NCI-H446 (cell line): Measurements from ENCODE around the gene NF2.

ENCODE experiments used
- DNase-seq, 2 experiments: peaks; one replicate each; lab custom pipeline; 2025; lab: John Stamatoyannopoulos, UW

Gene NF2

DNA sequence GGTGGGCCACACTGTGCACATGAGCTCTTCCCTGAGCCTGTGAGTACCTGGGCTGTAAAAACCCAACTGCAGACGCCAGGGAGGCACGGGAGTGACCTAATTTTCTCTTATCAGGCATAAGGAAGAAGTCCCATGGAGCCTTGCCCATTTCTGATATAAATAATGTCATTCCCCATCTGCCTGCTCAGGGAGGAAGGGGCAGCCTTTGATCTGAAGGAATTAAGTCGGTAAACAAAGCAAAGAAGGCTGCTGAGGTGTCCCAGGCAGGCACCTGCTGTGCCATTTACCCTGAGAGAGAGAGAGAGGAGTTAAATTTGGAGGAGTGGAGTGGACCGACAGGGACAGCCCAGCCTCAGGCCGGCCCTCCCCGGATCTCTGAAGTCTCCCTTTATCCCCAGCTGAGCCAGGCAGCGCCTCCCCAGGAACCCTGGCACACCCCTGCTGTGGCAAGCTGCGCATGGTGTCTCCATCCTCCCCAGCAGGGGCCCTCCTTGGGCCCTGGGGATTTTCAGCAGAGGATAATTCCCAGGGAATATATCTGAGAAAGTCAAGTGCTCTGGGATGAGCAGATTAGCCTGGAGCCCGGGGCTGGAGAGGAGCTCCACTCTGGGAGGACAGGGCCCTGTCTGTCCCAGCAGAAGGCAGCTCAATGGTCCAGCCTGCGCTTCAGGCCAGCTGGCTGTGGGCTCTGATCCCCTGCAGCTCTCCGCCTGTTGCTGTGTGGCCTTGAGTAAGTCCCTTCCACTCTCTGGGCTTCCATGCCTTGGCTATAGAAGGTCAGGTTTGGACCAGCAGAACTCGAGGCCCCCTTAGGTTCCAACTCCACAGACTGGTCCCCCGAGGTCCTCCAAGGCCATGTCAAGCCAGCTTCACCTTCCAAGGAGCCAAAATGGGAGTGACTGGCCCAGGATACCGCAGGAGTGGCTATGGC lies 98.8 kb downstream of the NF2 start:
- peak; percentile 31 to 61 for DNase-seq

GRCh38 chr22:29702931-29703501 lies 99.6 kb downstream of the NF2 start:
- peak in 1 of 2 experiments; percentile 43 for DNase-seq

DNA sequence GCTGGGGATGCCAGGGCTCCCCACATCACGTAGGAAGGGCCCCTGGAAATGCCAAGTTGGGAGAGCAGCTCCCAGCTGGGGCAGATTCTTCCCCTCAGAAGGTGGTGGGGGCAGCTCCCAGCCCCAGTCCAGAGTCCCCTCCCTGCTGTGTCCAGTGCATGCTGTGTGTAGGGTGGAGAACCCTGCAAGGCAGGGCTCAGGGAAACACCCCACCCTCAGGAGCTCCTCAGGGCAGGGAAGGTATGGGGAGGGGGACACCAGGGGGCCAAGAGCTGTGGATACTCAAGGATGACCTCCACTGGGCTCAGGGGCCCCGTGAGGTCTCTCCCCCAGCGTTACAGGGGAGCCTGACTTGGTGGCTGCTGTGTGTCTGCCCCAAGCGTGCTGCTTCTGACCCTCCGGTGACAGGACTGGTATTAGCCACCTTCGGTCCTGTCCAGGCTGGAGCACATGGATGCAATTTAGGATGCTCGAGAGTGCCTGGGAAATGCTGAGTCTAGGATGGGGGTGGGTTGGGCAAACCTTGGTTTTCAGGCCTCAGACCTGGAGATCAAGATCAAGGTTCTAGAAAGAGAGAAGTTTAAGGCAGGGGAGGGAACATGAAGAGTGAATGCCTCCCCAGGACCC lies 100.2 kb downstream of the NF2 start:
- DNase-seq = no peak

GRCh38 chr22:29704528-29705285 lies 101.3 kb downstream of the NF2 start:
- DNase-seq = peak; percentile 59 to 80

GRCh38 chr22:29705651-29706050 lies 102.2 kb downstream of the NF2 start:
- no peak for DNase-seq

- DNase-seq = peak in 1 of 2 experiments; percentile 38
Measured at GRCh38 chr22:29706486-29706885, 103.1 kb downstream of the NF2 start.

GRCh38 chr22:29707010-29707409 lies 103.6 kb downstream of the NF2 start:
- peak in 1 of 2 experiments; percentile 70 for DNase-seq

DNA sequence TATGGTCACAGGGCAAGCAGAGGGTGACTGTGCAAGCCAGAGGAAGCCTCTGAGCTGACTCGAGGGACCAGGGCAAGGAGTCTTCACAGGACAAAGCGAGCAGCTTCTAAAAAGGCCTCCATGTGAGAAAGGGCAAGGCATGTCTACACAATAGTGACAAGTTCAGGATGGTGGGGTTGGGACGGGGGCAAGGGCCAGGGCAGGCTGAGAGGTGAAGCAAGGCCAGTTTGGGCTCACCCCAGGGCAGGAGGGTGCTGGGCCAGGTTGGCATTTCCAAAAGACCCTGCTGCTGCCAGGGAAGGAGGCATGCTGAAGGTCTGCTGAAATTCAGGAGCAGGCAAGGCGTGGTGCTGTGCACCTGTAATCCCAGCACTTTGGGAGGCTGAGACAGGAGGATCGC lies 104.0 kb downstream of the NF2 start:
- DNase-seq = no peak

DNA sequence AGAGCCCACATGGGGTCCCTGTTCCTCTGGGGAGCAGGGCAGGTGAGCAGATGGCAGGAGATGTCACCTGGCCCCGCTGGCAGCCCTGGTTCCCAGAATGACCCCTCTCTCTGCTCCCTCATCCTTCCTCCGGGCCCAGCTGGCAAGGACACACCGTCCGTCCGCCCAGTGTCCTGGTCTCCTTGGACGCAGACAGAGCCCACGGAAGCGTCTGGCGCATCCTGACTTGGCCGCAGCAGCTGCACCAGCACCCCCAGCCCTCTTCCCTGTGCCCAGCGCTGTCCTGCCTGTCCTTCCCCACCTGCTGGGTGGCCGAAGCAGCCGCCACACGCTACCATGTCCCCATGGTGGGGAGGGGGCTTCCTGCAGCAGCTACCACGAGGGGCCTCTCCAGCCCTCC lies 106.8 kb downstream of the NF2 start:
- no peak for DNase-seq

DNA sequence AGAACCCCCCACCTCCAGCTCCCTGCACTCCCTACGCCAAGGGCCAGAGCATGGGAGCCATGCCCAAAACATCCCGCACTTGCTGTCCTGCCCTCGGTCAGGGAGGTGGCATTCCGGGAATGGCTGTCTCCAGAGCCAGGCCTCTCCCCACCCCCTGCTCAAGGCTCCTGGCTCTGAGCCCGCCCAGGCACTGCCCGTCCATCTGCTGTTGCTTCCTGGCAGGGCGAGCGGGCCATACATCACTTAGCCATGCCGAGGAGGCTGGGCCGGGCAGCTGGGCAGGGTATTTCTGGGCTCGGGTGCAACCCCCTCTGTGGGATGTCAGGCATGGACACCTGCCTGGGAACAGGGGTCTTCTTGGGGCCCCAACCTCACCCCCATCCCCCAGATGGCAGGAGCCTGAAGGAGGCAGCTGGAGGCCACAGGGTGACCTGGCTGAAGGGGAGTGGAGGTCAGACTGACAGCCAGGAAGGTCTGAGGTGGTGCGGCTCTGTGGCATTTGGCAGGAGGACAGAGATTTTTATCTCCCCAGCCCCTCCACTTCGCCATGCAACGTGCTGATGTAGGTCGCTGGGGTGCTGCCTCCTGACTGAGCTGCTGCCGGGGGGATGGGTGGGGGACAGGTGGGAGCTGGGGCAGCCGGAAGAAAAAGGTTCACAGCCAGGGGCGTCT lies 107.6 kb downstream of the NF2 start:
- DNase-seq = peak; percentile 68 to 91

GRCh38 chr22:29712119-29712518 lies 108.7 kb downstream of the NF2 start:
- DNase-seq = no peak

- no peak for DNase-seq
Measured at GRCh38 chr22:29713156-29713727, 109.8 kb downstream of the NF2 start.

- DNase-seq = peak; percentile 42 to 90
Measured at GRCh38 chr22:29715240-29715639, 111.8 kb downstream of the NF2 start.

GRCh38 chr22:29715705-29716104 lies 112.3 kb downstream of the NF2 start:
- peak in 1 of 2 experiments; percentile 58 for DNase-seq

DNA sequence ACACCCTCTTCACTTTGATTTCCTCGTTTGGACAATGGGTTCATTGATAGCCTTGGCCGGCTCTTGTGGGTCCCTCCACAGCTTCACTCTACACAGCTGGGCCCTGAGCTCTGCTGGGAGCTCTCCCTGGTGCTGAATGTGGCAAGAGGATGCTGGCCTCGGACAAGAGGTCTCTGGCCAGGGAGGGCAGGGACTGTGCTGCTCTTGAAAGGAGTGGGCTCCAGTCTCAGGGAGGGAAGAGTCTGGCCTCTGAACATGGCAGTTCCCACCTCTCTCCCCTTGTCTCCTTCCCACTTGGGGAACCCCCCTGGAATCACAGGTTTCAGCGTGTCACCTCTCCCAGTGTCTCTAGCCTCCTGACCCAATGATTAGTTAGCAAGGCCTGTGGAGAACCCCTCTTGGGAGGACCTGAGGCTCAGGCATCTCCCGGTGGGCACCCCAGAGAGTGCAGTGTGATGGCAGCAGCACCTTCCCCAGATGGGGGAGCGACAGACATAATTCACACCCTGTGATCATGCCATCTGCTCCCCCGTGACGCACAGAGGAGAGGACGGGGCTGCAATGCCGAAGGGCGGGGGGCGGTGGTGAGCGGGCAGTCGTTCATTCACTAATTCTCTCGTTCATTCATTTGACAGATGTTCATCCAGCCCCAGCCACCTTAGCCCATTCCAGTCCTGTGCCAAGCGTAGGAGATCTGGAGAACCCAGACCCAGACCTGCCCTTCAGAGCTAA lies 113.5 kb downstream of the NF2 start:
- peak in 1 of 2 experiments; percentile 34 for DNase-seq

GRCh38 chr22:29717789-29718188 lies 114.4 kb downstream of the NF2 start:
- peak; percentile 54 to 60 for DNase-seq

GRCh38 chr22:29718949-29719898 lies 115.8 kb downstream of the NF2 start:
- no peak for DNase-seq

GRCh38 chr22:29719899-29720645 lies 116.6 kb downstream of the NF2 start, which contains the start of gene CABP7:
Gene CABP7 (plus strand): TSS chr22:29720003. CDS start chr22:29720425, 422 bp downstream.
- DNase-seq = peak in 1 of 2 experiments; percentile 32
